OCI-LY1 (cell line): ENCODE results near the gene DNMT1.

Experiments
- H2AFZ ChIP-seq: fragments of 200-600 bp; sonication (generic), shearing (Covaris generic); 2 replicates; pipeline ENCODE4 v1.6.0; 2014; ENCODE audit warnings: antibody characterized with exemption, mild to moderate bottlenecking, low read length
- H3F3A ChIP-seq: fragments of 200-600 bp; sonication (generic), shearing (Covaris generic); 2 replicates; pipeline ENCODE4 v1.6.0; 2014; ENCODE audit warnings: mild to moderate bottlenecking, antibody characterized with exemption, low read length, moderate library complexity; ENCODE audit not compliant: insufficient read depth
- H3K27ac ChIP-seq: fragments of 200-600 bp; sonication (generic); 2 replicates; pipeline ENCODE4 v1.5.1; 2014; ENCODE audit warnings: low read length, mixed run types, mild to moderate bottlenecking, low read depth; ENCODE audit not compliant: poor library complexity, severe bottlenecking
- H3K27me3 ChIP-seq: fragments of 200-600 bp; sonication (generic); 2 replicates; pipeline ENCODE4 v1.6.0; 2014; ENCODE audit warnings: antibody characterized with exemption, mild to moderate bottlenecking, low read length, moderate library complexity; ENCODE audit not compliant: insufficient read depth
- H3K36me3 ChIP-seq: fragments of 200-600 bp; sonication (generic); 2 replicates; pipeline ENCODE4 v1.6.1; 2014; ENCODE audit warnings: mild to moderate bottlenecking, antibody characterized with exemption, low read length, moderate library complexity, mixed read lengths; ENCODE audit not compliant: insufficient read depth
- H3K4me1 ChIP-seq: fragments of 200-600 bp; sonication (generic); 2 replicates; pipeline ENCODE4 v1.5.1; 2014; ENCODE audit warnings: mild to moderate bottlenecking, low read length, moderate library complexity; ENCODE audit not compliant: insufficient read depth, severe bottlenecking
- H3K4me2 ChIP-seq: fragments of 200-600 bp; sonication (generic), shearing (Covaris generic); 2 replicates; pipeline ENCODE4 v1.6.1; 2014; ENCODE audit warnings: low read length
- H3K4me3 ChIP-seq: fragments of 200-600 bp; sonication (generic); 2 replicates; pipeline ENCODE4 v1.5.1; 2014; ENCODE audit warnings: low read length, low read depth, mild to moderate bottlenecking, mixed read lengths; ENCODE audit not compliant: poor library complexity, severe bottlenecking
- H3K79me2 ChIP-seq: fragments of 200-600 bp; shearing (Covaris generic); 2 replicates; pipeline ENCODE4 v1.6.1; 2016; ENCODE audit warnings: mixed run types, low read length, mixed read lengths; ENCODE audit not compliant: insufficient read depth
- H3K9ac ChIP-seq: fragments of 200-600 bp; sonication (generic), shearing (Covaris generic); 2 replicates; pipeline ENCODE4 v1.6.1; 2014; ENCODE audit warnings: mild to moderate bottlenecking, low read length, mixed read lengths
- H3K9me2 ChIP-seq: fragments of 200-600 bp; sonication (generic), shearing (Covaris generic); 2 replicates; pipeline ENCODE4 v1.6.1; 2014; ENCODE audit warnings: low read depth, mild to moderate bottlenecking, low read length, mixed read lengths
- H3K9me3 ChIP-seq: fragments of 200-600 bp; shearing (Covaris generic); 2 replicates; pipeline ENCODE4 v1.6.1; 2014; ENCODE audit warnings: low read length, mixed read lengths
- H4K20me1 ChIP-seq: fragments of 200-600 bp; sonication (generic), shearing (Covaris generic); 2 replicates; pipeline ENCODE4 v1.6.0; 2016; ENCODE audit warnings: mild to moderate bottlenecking, low read length; ENCODE audit not compliant: insufficient read depth
- EZH2 ChIP-seq: fragments of 200-600 bp; sonication (generic), shearing (Covaris generic); IDR thresholded peaks from 2 replicates; pipeline ENCODE4 v1.8.0; 2017; ENCODE audit warnings: borderline replicate concordance, mixed run types, mild to moderate bottlenecking, antibody characterized with exemption, low read length, moderate library complexity, mixed read lengths
- TF ChIP-seq, protein P1 (sequence below): fragments of 200-600 bp; sonication (generic), shearing (Covaris generic); IDR thresholded peaks from 2 replicates; pipeline ENCODE4 v1.5.1; 2017; ENCODE audit warnings: mild to moderate bottlenecking, antibody characterized with exemption, low read length, moderate library complexity, mixed read lengths

Gene DNMT1

DNA sequence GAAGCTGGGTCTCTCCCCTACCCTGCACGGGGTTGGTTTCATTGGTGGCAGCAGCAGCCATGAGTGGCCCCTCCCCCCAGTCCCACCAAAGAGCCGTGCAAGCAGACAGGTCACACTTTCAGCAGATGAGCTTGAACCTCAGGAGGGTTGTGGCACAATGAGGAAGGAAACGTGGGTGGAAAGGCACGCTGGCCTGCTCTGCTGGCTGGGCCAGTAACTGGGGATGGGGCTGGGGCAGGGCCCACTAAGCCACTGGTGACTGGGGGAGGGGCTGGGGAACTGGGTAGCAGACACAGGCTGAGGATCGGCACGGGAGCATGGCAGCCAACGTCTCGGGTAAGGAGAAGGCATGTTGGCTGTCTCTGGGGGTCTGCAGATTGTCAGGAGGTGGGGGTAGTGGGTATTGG is 83.3 kb downstream of the DNMT1 start, which contains the start of gene P2RY11:
Gene P2RY11, plus strand, starts transcription at position 289 of the 407 bp plus-strand sequence. Its CDS starts 29 bp downstream, at position 318.
- H3K4me1 ChIP-seq = peaks cover 77% of the 10 kb centered on the region
- H4K20me1 ChIP-seq = no peaks in the 10 kb centered on the region
- H3K36me3 ChIP-seq = peaks cover 84% of the 10 kb centered on the region
- no peaks in the 10 kb centered on the region for H3K9me3 ChIP-seq
- H3K4me2 ChIP-seq = peak within 1 kb of the TSS; percentile 31; the same call in 1 of the 2 replicates
- H3K27me3 ChIP-seq = no peaks in the 10 kb centered on the region
- TF ChIP-seq, protein P1, sequence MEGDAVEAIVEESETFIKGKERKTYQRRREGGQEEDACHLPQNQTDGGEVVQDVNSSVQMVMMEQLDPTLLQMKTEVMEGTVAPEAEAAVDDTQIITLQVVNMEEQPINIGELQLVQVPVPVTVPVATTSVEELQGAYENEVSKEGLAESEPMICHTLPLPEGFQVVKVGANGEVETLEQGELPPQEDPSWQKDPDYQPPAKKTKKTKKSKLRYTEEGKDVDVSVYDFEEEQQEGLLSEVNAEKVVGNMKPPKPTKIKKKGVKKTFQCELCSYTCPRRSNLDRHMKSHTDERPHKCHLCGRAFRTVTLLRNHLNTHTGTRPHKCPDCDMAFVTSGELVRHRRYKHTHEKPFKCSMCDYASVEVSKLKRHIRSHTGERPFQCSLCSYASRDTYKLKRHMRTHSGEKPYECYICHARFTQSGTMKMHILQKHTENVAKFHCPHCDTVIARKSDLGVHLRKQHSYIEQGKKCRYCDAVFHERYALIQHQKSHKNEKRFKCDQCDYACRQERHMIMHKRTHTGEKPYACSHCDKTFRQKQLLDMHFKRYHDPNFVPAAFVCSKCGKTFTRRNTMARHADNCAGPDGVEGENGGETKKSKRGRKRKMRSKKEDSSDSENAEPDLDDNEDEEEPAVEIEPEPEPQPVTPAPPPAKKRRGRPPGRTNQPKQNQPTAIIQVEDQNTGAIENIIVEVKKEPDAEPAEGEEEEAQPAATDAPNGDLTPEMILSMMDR = no peak
- TF ChIP-seq EZH2 = no peak
- H2AFZ ChIP-seq = no peak within 1 kb of the TSS
- H3K79me2 ChIP-seq = peaks cover 13% of the 10 kb centered on the region
- H3K27ac ChIP-seq = peak within 1 kb of the TSS; percentile 89
- no peak within 1 kb of the TSS for H3K4me3 ChIP-seq
- H3F3A ChIP-seq = peaks cover 14% of the 10 kb centered on the region; the same call in 1 of the 2 replicates
- peak within 1 kb of the TSS; percentile 24; the same call in 1 of the 2 replicates for H3K9ac ChIP-seq
- H3K9me2 ChIP-seq = no peaks in the 10 kb centered on the region

DNA sequence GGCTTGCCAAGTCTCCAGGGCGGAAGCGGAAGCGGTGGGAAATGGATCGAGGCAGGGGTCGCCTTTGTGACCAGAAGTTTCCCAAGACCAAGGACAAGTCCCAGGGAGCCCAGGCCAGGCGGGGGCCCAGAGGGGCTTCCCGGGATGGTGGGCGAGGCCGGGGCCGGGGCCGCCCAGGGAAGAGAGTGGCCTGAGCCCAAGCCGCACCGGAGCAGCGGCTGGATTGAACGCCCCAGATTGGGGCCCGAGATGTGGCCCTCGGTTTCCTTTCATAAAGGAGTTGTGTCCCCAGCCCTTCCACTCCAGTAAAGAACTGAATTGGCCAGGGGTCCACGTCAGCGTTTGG is 83.8 kb downstream of the DNMT1 start:
- no peaks in the 10 kb centered on the region for H3K9me2 ChIP-seq
- H2AFZ ChIP-seq = no peak overlapping the region
- peaks cover 13% of the 10 kb centered on the region for H3K79me2 ChIP-seq
- peak overlapping the region; percentile 89 for H3K27ac ChIP-seq
- peaks cover 78% of the 10 kb centered on the region for H3K4me1 ChIP-seq
- H4K20me1 ChIP-seq = no peaks in the 10 kb centered on the region
- H3K4me2 ChIP-seq = peak overlapping the region; percentile 25; the same call in 1 of the 2 replicates
- peaks cover 79% of the 10 kb centered on the region for H3K36me3 ChIP-seq
- H3K27me3 ChIP-seq = no peaks in the 10 kb centered on the region
- no peak overlapping the region; the same call in 1 of the 2 replicates for H3K9ac ChIP-seq
- no peaks in the 10 kb centered on the region for H3K9me3 ChIP-seq
- H3F3A ChIP-seq = peaks cover 14% of the 10 kb centered on the region; the same call in 1 of the 2 replicates
- no peak overlapping the region for H3K4me3 ChIP-seq
- TF ChIP-seq, protein P1 = no peak
- no peak for TF ChIP-seq EZH2

DNA sequence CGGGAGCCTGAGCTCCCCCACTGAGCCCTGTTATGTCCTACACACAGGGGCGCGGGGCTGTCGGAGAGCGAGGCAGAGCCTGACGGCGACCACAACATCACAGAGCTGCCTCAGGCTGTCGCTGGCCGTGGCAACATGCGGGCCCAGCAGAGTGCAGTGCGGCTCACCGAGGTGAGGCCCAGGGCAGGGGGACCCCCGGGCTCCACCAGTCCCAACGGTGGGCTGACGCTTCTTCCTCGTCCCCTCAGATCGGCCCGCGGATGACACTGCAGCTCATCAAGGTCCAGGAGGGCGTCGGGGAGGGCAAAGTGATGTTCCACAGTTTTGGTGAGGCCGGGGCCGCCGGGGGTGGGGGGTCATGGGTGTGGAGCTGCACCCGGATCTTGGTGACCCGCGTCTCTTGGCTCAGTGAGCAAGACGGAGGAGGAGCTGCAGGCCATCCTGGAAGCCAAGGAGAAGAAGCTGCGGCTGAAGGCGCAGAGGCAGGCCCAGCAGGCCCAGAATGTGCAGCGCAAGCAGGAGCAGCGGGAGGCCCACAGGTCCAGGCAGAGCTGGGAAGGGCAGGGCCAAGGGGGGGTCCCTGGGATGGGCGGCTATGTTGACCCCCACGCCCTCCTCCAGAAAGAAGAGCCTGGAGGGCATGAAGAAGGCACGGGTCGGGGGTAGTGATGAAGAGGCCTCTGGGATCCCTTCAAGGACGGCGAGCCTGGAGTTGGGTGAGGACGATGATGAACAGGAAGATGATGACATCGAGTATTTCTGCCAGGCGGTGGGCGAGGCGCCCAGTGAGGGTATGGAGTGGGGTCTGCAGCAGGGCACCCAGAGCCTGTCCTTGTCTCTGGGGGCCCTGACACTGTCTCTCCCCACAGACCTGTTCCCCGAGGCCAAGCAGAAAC is 84.4 kb downstream of the DNMT1 start:
- H3K79me2 ChIP-seq = peaks cover 13% of the 10 kb centered on the region
- H3K9ac ChIP-seq = no peak overlapping the region; the same call in 1 of the 2 replicates
- no peaks in the 10 kb centered on the region for H3K27me3 ChIP-seq
- H3K9me2 ChIP-seq = no peaks in the 10 kb centered on the region
- no peaks in the 10 kb centered on the region for H4K20me1 ChIP-seq
- no peaks in the 10 kb centered on the region for H3K9me3 ChIP-seq
- peaks cover 84% of the 10 kb centered on the region for H3K4me1 ChIP-seq
- peaks cover 14% of the 10 kb centered on the region for H3F3A ChIP-seq
- H3K27ac ChIP-seq = peak overlapping the region; percentile 89
- peaks cover 73% of the 10 kb centered on the region for H3K36me3 ChIP-seq
- H3K4me2 ChIP-seq = peak overlapping the region; percentile 25; the same call in 1 of the 2 replicates
- H3K4me3 ChIP-seq = no peak overlapping the region
- TF ChIP-seq, protein P1 = no peak
- TF ChIP-seq EZH2 = no peak
- no peak overlapping the region for H2AFZ ChIP-seq
